H1 (cell line): ENCODE measurements around the gene SLU7. TPM values are rescaled to one million over a fixed set of nuclear protein-coding genes. Genes with fewer than 3 reads are reported as not detected.

Experiments used
- CTCF ChIA-PET: fragments of 300-600 bp; sonication (Branson Sonifier 250); formaldehyde crosslinking; loops from one replicate; lab custom pipeline; 2021; ENCODE audit not compliant: partially characterized antibody; lab: Charles Lee
- POLR2A ChIA-PET: fragments of 300-600 bp; sonication (Branson Sonifier 250); formaldehyde crosslinking; loops from one replicate; lab custom pipeline; 2021; ENCODE audit warnings: inconsistent platforms; ENCODE audit not compliant: partially characterized antibody; lab: Charles Lee
- DNase-seq, 2 experiments: peaks; one replicate each; pipeline versions ENCODE4 v3.0.0 to v3.0.0-alpha.2; 2010 to 2022; ENCODE audit warnings: low spot score in 2 of 2, low read depth in 1 of 2, mixed read lengths in 1 of 2
- FAIRE-seq: peaks from 2 replicates; lab custom pipeline; 2011; peaks lifted over from hg19 to GRCh38; lab: Jason Lieb, UNC
- H2AFZ ChIP-seq: 2 replicates; pipeline ENCODE4 v1.8.1; 2012; ENCODE audit warnings: low read length, inconsistent platforms
- H2AK5ac ChIP-seq: 2 replicates; pipeline ENCODE4 v1.6.1; 2013; ENCODE audit warnings: low read depth, low read length
- H2BK120ac ChIP-seq: replicated peaks from 2 replicates; pipeline ENCODE3; 2013; ENCODE audit warnings: low read depth, low read length, inconsistent platforms
- H2BK12ac ChIP-seq: 2 replicates; pipeline ENCODE4 v1.6.1; 2013; ENCODE audit warnings: low read depth, low read length
- H2BK15ac ChIP-seq: 2 replicates; pipeline ENCODE4 v1.6.1; 2013; ENCODE audit warnings: low read length
- H2BK20ac ChIP-seq: 2 replicates; pipeline ENCODE4 v1.6.1; 2013; ENCODE audit warnings: low read length
- H2BK5ac ChIP-seq: 2 replicates; pipeline ENCODE4 v1.6.1; 2013; ENCODE audit warnings: low read depth, low read length
- H3K14ac ChIP-seq: 2 replicates; pipeline ENCODE4 v1.6.1; 2013; ENCODE audit warnings: inconsistent platforms; ENCODE audit not compliant: insufficient read length
- H3K18ac ChIP-seq: 2 replicates; pipeline ENCODE4 v1.6.1; 2013; ENCODE audit warnings: low read length; ENCODE audit errors: extremely low read depth
- H3K23ac ChIP-seq: 2 replicates; pipeline ENCODE4 v1.6.1; 2013; ENCODE audit warnings: inconsistent platforms; ENCODE audit not compliant: insufficient read length
- H3K23me2 ChIP-seq: 2 replicates; pipeline ENCODE4 v1.6.1; 2013; ENCODE audit warnings: low read depth, low read length
- H3K27ac ChIP-seq: 2 replicates; pipeline ENCODE4 v1.6.1; 2011; ENCODE audit warnings: low read depth, low read length, inconsistent platforms
- H3K27me3 ChIP-seq, 4 experiments: replicated peaks in 1 of 4; 1 replicate in 1 of 4; 2 replicates in 3 of 4; pipeline versions ENCODE4 v1.6.1 to v1.8.1; 2011 to 2013; ENCODE audit warnings: low read length in 3 of 4, mild to moderate bottlenecking in 3 of 4, inconsistent platforms in 2 of 4, mixed read lengths in 2 of 4, moderate library complexity in 1 of 4; ENCODE audit not compliant: control insufficient read depth in 3 of 4, insufficient read depth in 3 of 4; ENCODE audit errors: extremely low read depth in 1 of 4
- H3K36me3 ChIP-seq, 4 experiments: 2 replicates each; pipeline versions ENCODE4 v1.6.1 to v1.8.1; 2011 to 2013; ENCODE audit warnings: mild to moderate bottlenecking in 4 of 4, low read length in 3 of 4, moderate library complexity in 2 of 4, control low read depth in 1 of 4, inconsistent platforms in 1 of 4; ENCODE audit not compliant: insufficient read depth in 4 of 4, control insufficient read depth in 2 of 4
- H3K4ac ChIP-seq: replicated peaks from 2 replicates; pipeline ENCODE3; 2013; ENCODE audit warnings: low read length, low read depth, mixed read lengths, inconsistent platforms; ENCODE audit not compliant: insufficient read length
- H3K4me1 ChIP-seq, 4 experiments: replicated peaks in 1 of 4; 1 replicate in 1 of 4; 2 replicates in 3 of 4; pipeline versions ENCODE4 v1.6.1 to v1.8.1; 2011 to 2013; ENCODE audit warnings: low read length in 3 of 4, inconsistent platforms in 2 of 4, mixed read lengths in 1 of 4; ENCODE audit not compliant: insufficient read depth in 4 of 4, control insufficient read depth in 3 of 4
- H3K4me2 ChIP-seq, 2 experiments: 2 replicates each; pipeline versions ENCODE4 v1.6.1 to v1.8.1; 2011 to 2013; ENCODE audit warnings: low read depth in 2 of 2, low read length in 2 of 2, control low read depth in 1 of 2, inconsistent platforms in 1 of 2, mild to moderate bottlenecking in 1 of 2; ENCODE audit not compliant: insufficient read depth in 1 of 2
- H3K4me3 ChIP-seq, 4 experiments: fragments of 200-600, 300-600 bp in 1 of 4; sonication (generic), shearing (Covaris generic), sonication (Bioruptor Twin) in 1 of 4; 2 replicates each; pipeline versions ENCODE4 v1.5.1 to v1.8.1; 2011 to 2016; ENCODE audit warnings: low read length in 4 of 4, low read depth in 3 of 4, control low read depth in 2 of 4, inconsistent platforms in 2 of 4, mild to moderate bottlenecking in 2 of 4, mixed read lengths in 1 of 4, moderate library complexity in 1 of 4; ENCODE audit not compliant: insufficient read depth in 2 of 4; ENCODE audit errors: extremely low read depth in 1 of 4
- H3K56ac ChIP-seq: replicated peaks from 2 replicates; pipeline ENCODE3; 2013; ENCODE audit warnings: low read depth, mild to moderate bottlenecking, mixed read lengths, low read length, inconsistent platforms; ENCODE audit not compliant: insufficient read length
- H3K79me1 ChIP-seq: 2 replicates; pipeline ENCODE4 v1.6.1; 2013; ENCODE audit warnings: low read depth, low read length, control low read depth
- H3K79me2 ChIP-seq, 2 experiments: 2 replicates each; pipeline versions ENCODE4 v1.6.1 to v1.8.1; 2012 to 2013; ENCODE audit warnings: low read length in 2 of 2, mild to moderate bottlenecking in 2 of 2, inconsistent platforms in 1 of 2; ENCODE audit not compliant: insufficient read depth in 2 of 2, control insufficient read depth in 1 of 2
- H3K9ac ChIP-seq, 4 experiments: replicated peaks in 1 of 4; 1 replicate in 1 of 4; 2 replicates in 3 of 4; pipeline versions ENCODE4 v1.6.1 to v1.8.1; 2011 to 2013; ENCODE audit warnings: low read depth in 3 of 4, low read length in 3 of 4, control low read depth in 2 of 4, mild to moderate bottlenecking in 2 of 4, moderate library complexity in 2 of 4, inconsistent platforms in 1 of 4; ENCODE audit errors: extremely low read depth in 1 of 4
- H3K9me3 ChIP-seq, 2 experiments: 2 replicates each; pipeline versions ENCODE4 v1.6.1 to v1.8.1; 2012 to 2013; ENCODE audit warnings: mild to moderate bottlenecking in 2 of 2, moderate library complexity in 2 of 2, control low read depth in 1 of 2, inconsistent platforms in 1 of 2, low read depth in 1 of 2, low read length in 1 of 2, mixed read lengths in 1 of 2; ENCODE audit not compliant: insufficient read depth in 2 of 2
- H4K20me1 ChIP-seq, 2 experiments: replicated peaks in 1 of 2; 2 replicates each; pipeline versions ENCODE3 to v1.8.1; 2011 to 2013; ENCODE audit warnings: inconsistent platforms in 2 of 2, low read length in 2 of 2, mild to moderate bottlenecking in 1 of 2; ENCODE audit not compliant: insufficient read depth in 2 of 2, control insufficient read depth in 1 of 2
- H4K5ac ChIP-seq: 2 replicates; pipeline ENCODE4 v1.6.1; 2013; ENCODE audit warnings: low read length, low read depth, mixed read lengths, inconsistent platforms; ENCODE audit not compliant: insufficient read length
- H4K8ac ChIP-seq: 2 replicates; pipeline ENCODE4 v1.8.0; 2013; ENCODE audit warnings: mild to moderate bottlenecking, moderate library complexity, low read length, inconsistent platforms; ENCODE audit not compliant: insufficient read depth; ENCODE audit errors: extremely low read depth
- H4K91ac ChIP-seq: replicated peaks from 2 replicates; pipeline ENCODE3; 2013; ENCODE audit warnings: low read length, mixed read lengths, inconsistent platforms; ENCODE audit not compliant: insufficient read length
- CEBPB ChIP-seq: IDR thresholded peaks from 2 replicates; pipeline ENCODE4 v1.6.1; 2012; ENCODE audit warnings: low read depth, low read length
- E2F6 ChIP-seq: IDR thresholded peaks from 2 replicates; pipeline ENCODE4 v1.6.1; 2012; ENCODE audit warnings: inconsistent platforms
- MAX ChIP-seq: IDR thresholded peaks from 2 replicates; pipeline ENCODE4 v1.6.1; 2012; ENCODE audit warnings: inconsistent platforms
- WGBS, 2 experiments: shearing (Covaris generic) in 1 of 2; methylation state at CpG; one replicate each; pipeline versions ENCODE4 v1.1.6 to v1.1.7; 2013 to 2015; ENCODE audit warnings: low lambda C conversion rate in 2 of 2, mixed read lengths in 2 of 2, inconsistent platforms in 1 of 2, low coverage in 1 of 2, missing lambda C conversion rate in 1 of 2; ENCODE audit not compliant: insufficient replicate concordance in 2 of 2, insufficient coverage in 1 of 2, insufficient read length in 1 of 2; ENCODE audit errors: extremely low coverage in 1 of 2, missing lambda C conversion rate in 1 of 2; 5-methylcytosine and 5-hydroxymethylcytosine counted together
- polyA plus RNA-seq, 7 experiments: library from polyadenylated mRNA; depleted of rRNA in 3 of 7; stranded (reverse) in 5 of 7; unstranded in 2 of 7; fragments of >200 nt in 5 of 7; fragments of 200-250 nt in 2 of 7; gene quantifications; 1 replicate in 5 of 7; 2 replicates in 1 of 7; 4 replicates in 1 of 7; pipeline versions ENCODE4 v1.2.1 to v1.2.3, GENCODE V29; 2011 to 2013; ENCODE audit warnings: missing spikeins in 2 of 7, mixed read lengths in 2 of 7
- total RNA-seq: library from RNA; stranded (reverse); fragmentation: NEBNext Ultra II Directional; extraction: Animal tissue kit (Norgen Biotek cat#: 25700); gene quantifications from 2 replicates; pipeline ENCODE4 v1.2.1, GENCODE V29; 2021

SLU7 gene
- total and polyA plus RNA-seq, 2 of the 8 experiments (the other 6 are each of a cell fraction or from before 2014, with no cell fraction given) = 6.0 to 34.1 TPM

DNA sequence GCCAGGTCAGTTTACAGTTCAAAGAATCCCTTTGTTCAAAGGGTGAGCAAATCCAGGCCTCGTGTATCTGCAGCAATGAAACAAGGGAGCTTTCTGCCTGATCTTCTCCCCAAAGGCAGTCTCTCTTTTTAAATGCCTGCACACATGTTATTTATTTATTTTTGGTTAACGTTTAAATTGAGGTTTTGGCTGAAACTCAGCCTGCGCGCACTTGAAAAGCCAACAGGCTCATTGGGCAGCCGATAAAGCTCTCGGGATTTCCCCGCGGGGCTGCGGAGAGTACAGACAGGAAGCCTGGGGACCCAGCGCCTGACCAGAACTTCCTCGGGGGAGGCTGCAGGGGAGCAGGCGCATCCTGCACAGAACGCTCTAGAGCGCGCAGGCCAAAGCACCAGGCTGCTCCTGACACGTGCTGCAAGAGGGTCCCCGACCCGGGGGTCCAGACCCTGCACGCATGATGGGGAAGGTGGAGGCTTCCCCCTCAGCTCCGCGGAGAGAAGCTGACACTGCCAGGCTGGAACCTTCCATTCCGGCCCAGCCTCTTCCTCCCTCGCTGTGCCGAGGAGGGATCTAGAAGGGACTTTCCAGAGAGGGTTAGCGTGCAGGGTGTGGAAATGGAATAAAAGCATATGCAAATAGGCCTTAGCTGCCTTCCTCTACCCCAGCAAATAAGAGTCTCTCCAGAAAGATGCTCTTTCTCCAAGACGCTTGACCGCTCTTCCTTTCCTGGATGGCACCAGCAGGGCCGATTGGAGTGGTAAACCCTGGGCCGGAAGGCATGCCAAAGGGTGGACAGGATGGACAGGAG, 48.9 kb upstream of the SLU7 start:
- TF ChIP-seq E2F6 (no peak), MAX (peak; percentile 34; the same call in 1 of the 2 replicates), CEBPB (no peak)
- H4K8ac ChIP-seq = peak overlapping the region; percentile 82; the same call in 1 of the 2 replicates
- no peaks in the 10 kb centered on the region for H3K79me1 ChIP-seq
- H3K4me3 ChIP-seq = no peak overlapping the region
- H3K23ac ChIP-seq = no peak overlapping the region
- H3K9me3 ChIP-seq = no peaks in the 10 kb centered on the region
- H3K27me3 ChIP-seq = no peaks in the 10 kb centered on the region
- WGBS, 2 experiments = 76% methylated on average over 29 of the region's 29 CpGs; no CpG with 5 or more reads in 1 of the 2 experiments
- H2BK12ac ChIP-seq = peak overlapping the region; percentile 42; the same call in 1 of the 2 replicates
- CTCF ChIA-PET = interaction anchor here (0.9 to 2.4 kb wide), 4 partner anchors 9 to 39 kb away, joined by 3 to 11 read pairs (median 6); no protein-coding TSS in a partner anchor
- no peaks in the 10 kb centered on the region for H3K79me2 ChIP-seq
- H2BK5ac ChIP-seq = no peak overlapping the region
- H4K5ac ChIP-seq = peak overlapping the region; percentile 32
- peak overlapping the region; percentile 34 for H3K18ac ChIP-seq
- peak overlapping the region in 1 of 2 experiments; percentile 18; a peak in 2 of 4 replicates for H3K4me2 ChIP-seq
- no peaks in the 10 kb centered on the region for H3K23me2 ChIP-seq
- peak overlapping the region; percentile 23; the same call in 1 of the 2 replicates for H2BK20ac ChIP-seq
- peak overlapping the region; percentile 61 for H2BK120ac ChIP-seq
- H3K9ac ChIP-seq = no peak overlapping the region
- peaks cover 0 to 6% (median 2%) of the 10 kb centered on the region in 4 experiments; a peak in 4 of 7 replicates for H3K4me1 ChIP-seq
- FAIRE-seq (no peak), DNase-seq (peak in 1 of 2 experiments; percentile 63)
- POLR2A ChIA-PET = interaction anchor here (1.3 kb wide), 1 partner anchor 10 kb away, joined by 4 read pairs; no protein-coding TSS in a partner anchor
- no peak overlapping the region for H2BK15ac ChIP-seq
- H3K56ac ChIP-seq = no peak overlapping the region
- peak overlapping the region; percentile 93 for H2AFZ ChIP-seq
- no peak overlapping the region for H2AK5ac ChIP-seq
- H4K20me1 ChIP-seq = no peaks in the 10 kb centered on the region
- no peak overlapping the region for H4K91ac ChIP-seq
- no peak overlapping the region for H3K4ac ChIP-seq
- H3K27ac ChIP-seq = no peak overlapping the region
- no peak overlapping the region for H3K14ac ChIP-seq
- no peaks in the 10 kb centered on the region for H3K36me3 ChIP-seq
